Ovary (tissue), 9 donors: ENCODE data around the gene MKS1. TPM values are rescaled to one million over a fixed set of nuclear protein-coding genes. Genes with fewer than 3 reads are reported as not detected.

Source experiments
- DNase-seq, 5 donors: peaks; one replicate each; pipeline ENCODE4 v3.0.0-alpha.2; 2019 to 2020
- H3K27ac ChIP-seq, 2 donors: fragments of 200-600 bp; one replicate each; pipeline versions ENCODE4 v1.5.1 to v1.8.0; 2019 to 2022
- H3K27me3 ChIP-seq: fragments of 200-600 bp; one replicate; pipeline ENCODE4 v1.8.0; 2022
- H3K36me3 ChIP-seq: fragments of 200-600 bp; sonication (generic); one replicate; pipeline ENCODE4 v1.5.1; 2019
- H3K4me1 ChIP-seq: one replicate; pipeline ENCODE4 v1.8.1; 2013; ENCODE audit warnings: mild to moderate bottlenecking, moderate library complexity; ENCODE audit not compliant: insufficient read depth
- H3K4me3 ChIP-seq: fragments of 200-600 bp; sonication (generic); one replicate; pipeline ENCODE4 v1.5.1; 2017
- H3K9me3 ChIP-seq, 2 donors: fragments of 200-600 bp in 1 of 2; sonication (generic) in 1 of 2; one replicate each; pipeline versions ENCODE4 v1.5.1 to v1.8.1; 2013 to 2019; ENCODE audit warnings: mild to moderate bottlenecking in 1 of 2, moderate library complexity in 1 of 2
- CTCF ChIP-seq, 3 donors: fragments of 450-650 bp in 2 of 3; fragments of 200-600 bp in 1 of 3; IDR thresholded peaks; one replicate each; pipeline versions ENCODE4 v1.5.1 to v1.8.0; 2016 to 2022; ENCODE audit warnings: antibody characterized with exemption in 3 of 3, mild to moderate bottlenecking in 1 of 3
- EP300 ChIP-seq: sonication (generic); formaldehyde crosslinking; IDR thresholded peaks from one replicate; pipeline ENCODE4 v1.6.1; 2017; ENCODE audit warnings: antibody characterized with exemption
- POLR2A ChIP-seq: fragments of 450-650 bp; IDR thresholded peaks from one replicate; pipeline ENCODE4 v1.6.1; 2017; ENCODE audit warnings: antibody characterized with exemption, mild to moderate bottlenecking, moderate library complexity
- WGBS, 3 donors: extraction: QIAGEN DNeasy Blood & Tissue Kit in 1 of 3; methylation state at CpG; one replicate each; pipeline versions ENCODE4 v1.1.5 to v1.1.7; 2013 to 2017; 5-methylcytosine and 5-hydroxymethylcytosine counted together
- intact Hi-C, 4 donors: fragments of 100-400 bp; cut with DNase I; formaldehyde crosslinking; loops; one replicate each; pipeline versions ENCODE4 v1.11.0 to v1.15.1; 2022 to 2023
- polyA plus RNA-seq, 2 donors: library from polyadenylated mRNA; stranded (reverse); fragments of 200-250 nt in 1 of 2; fragments of 350-450 nt in 1 of 2; fragmentation: Illumina TruSeq in 1 of 2; extraction: RNeasy Lipid Tissue Mini Kit (QIAGEN cat#74804) in 1 of 2; gene quantifications; one replicate each; pipeline ENCODE4 v1.2.3, GENCODE V29; 2013 to 2014
- total RNA-seq, 7 donors: library from RNA; depleted of rRNA in 2 of 7; stranded (reverse); fragments of >200 nt in 2 of 7; fragmentation: NEBNext Ultra II Directional in 3 of 7; extraction: Animal tissue kit (Norgen Biotek cat#: 25700) in 3 of 7; gene quantifications; one replicate each; pipeline versions ENCODE4 v1.1.0 to v1.2.4, GENCODE V29; 2016 to 2023
- donor health status: DM: no; HTN: no; CAD: no; lungs with moderate emphysema.
- donor health status: DM: no; HTN: no; CAD: no.
- donor health status: Bipolar disorder and iron deficiency.
- donor health status: DM: yes; HTN: yes; CAD: no.
- donor health status: DM: no; HTN: no; CAD: no.
- donor health status: DM: yes; HTN: yes; CAD: no.

MKS1 gene
- total and polyA plus RNA-seq, 9 donors = 10.0 to 26.0 (median 18.5) TPM

GRCh38 chr17:58207451-58207850 lies 11.6 kb downstream of the MKS1 start:
- intact Hi-C loops = no loop called here
- H3K4me3 ChIP-seq = no peak overlapping the region
- no peaks in the 10 kb centered on the region for H3K36me3 ChIP-seq
- TF ChIP-seq POLR2A (no peak), CTCF (IDR thresholded peaks at IDR 0.05) (no peak), EP300 (no peak)
- DNase-seq = no peak
- no peaks in the 10 kb centered on the region for H3K4me1 ChIP-seq
- no peaks in the 10 kb centered on the region for H3K9me3 ChIP-seq
- 69 to 76% (median 72%) methylated on average over 3 of the region's 3 CpGs for WGBS, 3 donors
- no peaks in the 10 kb centered on the region for H3K27me3 ChIP-seq
- H3K27ac ChIP-seq = no peak overlapping the region

- TF ChIP-seq CTCF (IDR thresholded peaks at IDR 0.05) (no peak), POLR2A (no peak), EP300 (no peak)
- no peaks in the 10 kb centered on the region for H3K9me3 ChIP-seq
- H3K36me3 ChIP-seq = no peaks in the 10 kb centered on the region
- H3K4me1 ChIP-seq = no peaks in the 10 kb centered on the region
- DNase-seq = no peak
- H3K4me3 ChIP-seq = no peak overlapping the region
- no peaks in the 10 kb centered on the region for H3K27me3 ChIP-seq
- intact Hi-C loops = no loop called here
- H3K27ac ChIP-seq = no peak overlapping the region
- WGBS, 3 donors = 83 to 91% (median 85%) methylated on average over 11 of the region's 11 CpGs
Measured at GRCh38 chr17:58205936-58206335, 13.1 kb downstream of the MKS1 start.

- Histone ChIP-seq H3K36me3 (no peaks in the 10 kb centered on the region), H3K27me3 (no peaks in the 10 kb centered on the region), H3K9me3 (no peaks in the 10 kb centered on the region), H3K27ac (no peak overlapping the region), H3K4me3 (no peak overlapping the region), H3K4me1 (no peaks in the 10 kb centered on the region)
- WGBS, 3 donors = 69 to 82% (median 78%) methylated on average over 5 of the region's 5 CpGs
- DNase-seq = no peak
- intact Hi-C loops = no loop called here
- TF ChIP-seq POLR2A = no peak
- no peak for TF ChIP-seq EP300
- no peak for TF ChIP-seq CTCF (IDR thresholded peaks at IDR 0.05)
Measured at GRCh38 chr17:58204796-58205195, 14.3 kb downstream of the MKS1 start.

- no peak overlapping the region for H3K27ac ChIP-seq
- 64 to 80% (median 75%) methylated on average over 7 of the region's 7 CpGs for WGBS, 3 donors
- H3K9me3 ChIP-seq = no peaks in the 10 kb centered on the region
- no peak overlapping the region for H3K4me3 ChIP-seq
- H3K27me3 ChIP-seq = no peaks in the 10 kb centered on the region
- H3K36me3 ChIP-seq = no peaks in the 10 kb centered on the region
- DNase-seq = no peak
- intact Hi-C loops = no loop called here
- TF ChIP-seq POLR2A (no peak), CTCF (IDR thresholded peaks at IDR 0.05) (no peak), EP300 (no peak)
- H3K4me1 ChIP-seq = no peaks in the 10 kb centered on the region
Measured at GRCh38 chr17:58202859-58203258, 16.2 kb downstream of the MKS1 start.
